Ascending aorta (tissue), 2 donors: ENCODE measurements around the gene CRIP2. TPM values are rescaled to one million over a fixed set of nuclear protein-coding genes. Genes with fewer than 3 reads are reported as not detected.

ENCODE experiments used
- DNase-seq, 2 donors: peaks; one replicate each; pipeline ENCODE4 v3.0.0-alpha.2; 2019; ENCODE audit warnings: low spot score in 2 of 2
- H3K27ac ChIP-seq, 2 donors: fragments of 200-600 bp; sonication (generic); one replicate each; pipeline ENCODE4 v1.5.1; 2016 to 2017; ENCODE audit warnings: mild to moderate bottlenecking in 1 of 2
- H3K27me3 ChIP-seq: fragments of 200-600 bp; sonication (generic); one replicate; pipeline ENCODE4 v1.5.1; 2017
- H3K36me3 ChIP-seq, 2 donors: fragments of 200-600 bp; sonication (generic); one replicate each; pipeline ENCODE4 v1.5.1; 2016
- H3K4me1 ChIP-seq, 2 donors: fragments of 200-600 bp; sonication (generic); one replicate each; pipeline ENCODE4 v1.5.1; 2016 to 2017; ENCODE audit warnings: mild to moderate bottlenecking in 1 of 2
- H3K4me3 ChIP-seq, 2 donors: fragments of 200-600 bp; sonication (generic); one replicate each; pipeline ENCODE4 v1.5.1; 2016 to 2017; ENCODE audit warnings: mild to moderate bottlenecking in 1 of 2
- H3K9me3 ChIP-seq, 2 donors: fragments of 200-600 bp; sonication (generic); one replicate each; pipeline ENCODE4 v1.5.1; 2016
- intact Hi-C: fragments of 100-400 bp; cut with DNase I; formaldehyde crosslinking; loops from one replicate; pipeline ENCODE4 v1.15.1; 2023
- total RNA-seq: library from RNA; depleted of rRNA; stranded (reverse); fragments of >200 nt; gene quantifications from one replicate; pipeline ENCODE4 v1.1.0, GENCODE V29; 2016
- TF ChIP-seq, protein P1 (sequence below), 3 experiments: fragments of 200-600 bp in 2 of 3; fragments of 450-650 bp in 1 of 3; sonication (generic) in 2 of 3; IDR thresholded peaks; one replicate each; pipeline ENCODE4 v1.5.1; 2016 to 2019; ENCODE audit warnings: antibody characterized with exemption in 3 of 3, mild to moderate bottlenecking in 1 of 3, moderate library complexity in 1 of 3

CRIP2 gene
- total RNA-seq, 1 donor from 2014 or later, result 665 TPM

DNA sequence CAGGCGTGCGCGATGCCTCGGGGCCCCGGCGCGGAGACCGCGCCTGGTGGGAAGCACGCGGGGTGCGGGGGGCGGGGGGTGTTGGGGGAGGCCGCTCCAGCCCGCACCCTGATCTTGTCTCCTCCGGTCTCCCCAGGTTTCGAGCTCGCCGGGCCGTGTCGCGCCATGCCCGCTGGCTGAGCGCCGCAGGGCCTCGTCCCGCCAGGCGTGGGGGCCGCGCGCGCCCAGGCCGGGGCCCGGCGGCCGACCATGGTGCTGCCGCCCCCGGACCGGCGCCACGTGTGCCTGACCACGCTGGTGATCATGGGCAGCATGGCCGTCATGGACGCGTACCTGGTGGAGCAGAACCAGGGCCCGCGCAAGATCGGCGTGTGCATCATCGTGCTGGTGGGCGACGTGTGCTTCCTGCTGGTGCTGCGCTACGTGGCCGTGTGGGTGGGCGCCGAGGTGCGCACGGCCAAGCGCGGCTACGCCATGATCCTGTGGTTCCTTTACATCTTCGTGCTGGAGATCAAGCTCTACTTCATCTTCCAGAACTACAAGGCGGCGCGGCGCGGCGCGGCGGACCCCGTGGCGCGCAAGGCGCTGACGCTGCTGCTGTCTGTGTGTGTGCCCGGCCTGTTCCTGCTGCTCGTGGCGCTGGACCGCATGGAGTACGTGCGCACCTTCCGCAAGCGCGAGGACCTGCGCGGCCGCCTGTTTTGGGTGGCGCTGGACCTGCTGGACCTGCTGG lies 54.1 kb downstream of the CRIP2 start:
- intact Hi-C loops, result loop anchor here (1.0 to 5.0 kb wide), 3 partner anchors 158 to 436 kb away; no protein-coding TSS in a partner anchor

DNA sequence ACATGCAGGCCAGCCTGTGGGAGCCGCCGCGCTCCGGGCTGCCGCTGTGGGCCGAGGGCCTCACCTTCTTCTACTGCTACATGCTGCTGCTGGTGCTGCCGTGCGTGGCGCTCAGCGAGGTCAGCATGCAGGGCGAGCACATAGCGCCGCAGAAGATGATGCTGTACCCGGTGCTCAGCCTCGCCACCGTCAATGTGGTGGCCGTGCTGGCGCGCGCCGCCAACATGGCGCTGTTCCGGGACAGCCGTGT lies 54.6 kb downstream of the CRIP2 start:
- intact Hi-C loops, result loop anchor here (2.0 to 5.0 kb wide), 2 partner anchors 326 to 437 kb away; no protein-coding TSS in a partner anchor
- no peak for DNase-seq
- H3K4me3 ChIP-seq, result peak overlapping the region; percentile 69 to 91
- H3K36me3 ChIP-seq, result no peaks in the 10 kb centered on the region
- peaks cover 12 to 21% of the 10 kb centered on the region in 2 donors for H3K4me1 ChIP-seq
- H3K27ac ChIP-seq, result no peak overlapping the region
- H3K9me3 ChIP-seq, result no peaks in the 10 kb centered on the region
- TF ChIP-seq, protein P1, sequence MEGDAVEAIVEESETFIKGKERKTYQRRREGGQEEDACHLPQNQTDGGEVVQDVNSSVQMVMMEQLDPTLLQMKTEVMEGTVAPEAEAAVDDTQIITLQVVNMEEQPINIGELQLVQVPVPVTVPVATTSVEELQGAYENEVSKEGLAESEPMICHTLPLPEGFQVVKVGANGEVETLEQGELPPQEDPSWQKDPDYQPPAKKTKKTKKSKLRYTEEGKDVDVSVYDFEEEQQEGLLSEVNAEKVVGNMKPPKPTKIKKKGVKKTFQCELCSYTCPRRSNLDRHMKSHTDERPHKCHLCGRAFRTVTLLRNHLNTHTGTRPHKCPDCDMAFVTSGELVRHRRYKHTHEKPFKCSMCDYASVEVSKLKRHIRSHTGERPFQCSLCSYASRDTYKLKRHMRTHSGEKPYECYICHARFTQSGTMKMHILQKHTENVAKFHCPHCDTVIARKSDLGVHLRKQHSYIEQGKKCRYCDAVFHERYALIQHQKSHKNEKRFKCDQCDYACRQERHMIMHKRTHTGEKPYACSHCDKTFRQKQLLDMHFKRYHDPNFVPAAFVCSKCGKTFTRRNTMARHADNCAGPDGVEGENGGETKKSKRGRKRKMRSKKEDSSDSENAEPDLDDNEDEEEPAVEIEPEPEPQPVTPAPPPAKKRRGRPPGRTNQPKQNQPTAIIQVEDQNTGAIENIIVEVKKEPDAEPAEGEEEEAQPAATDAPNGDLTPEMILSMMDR (IDR thresholded peaks at IDR 0.05), result no peak
- no peaks in the 10 kb centered on the region for H3K27me3 ChIP-seq

More for the DNA sequence above, 54.1 kb downstream of the CRIP2 start:
- TF ChIP-seq, protein P1 (IDR thresholded peaks at IDR 0.05), result no peak
- H3K27me3 ChIP-seq, result no peaks in the 10 kb centered on the region
- peaks cover 12 to 21% of the 10 kb centered on the region in 2 donors for H3K4me1 ChIP-seq
- no peaks in the 10 kb centered on the region for H3K9me3 ChIP-seq
- H3K27ac ChIP-seq, result no peak overlapping the region
- H3K36me3 ChIP-seq, result no peaks in the 10 kb centered on the region
- H3K4me3 ChIP-seq, result peak overlapping the region; percentile 69 to 91
- no peak for DNase-seq

Other genes starting within 250 kb of the CRIP2 start
- 80.1 TPM for gene BTBD6, start 226.3 kb upstream of the CRIP2 start, total RNA-seq
- gene BRF1, start 173.8 kb upstream of the CRIP2 start, total RNA-seq, result 60.9 TPM
- 153 TPM for gene PACS2, start 160.1 kb upstream of the CRIP2 start, total RNA-seq
- not detected for gene TEX22, start 76.3 kb upstream of the CRIP2 start, total RNA-seq
- 118 TPM for gene MTA1, start 55.0 kb upstream of the CRIP2 start, total RNA-seq
- gene CRIP1, start 12.1 kb downstream of the CRIP2 start, total RNA-seq, result 106 TPM
- gene TEDC1, start 16.4 kb downstream of the CRIP2 start, total RNA-seq, result 12.7 TPM
- gene TMEM121, start 51.8 kb downstream of the CRIP2 start, total RNA-seq, result 34.6 TPM